Stimulated activated naive CD8-positive, alpha-beta T cell treated with anti-CD3 and anti-CD28 coated beads, Interleukin-15, amount 100 ng/mL, for 72 hours (primary cell): Measurements from ENCODE around the gene XRCC3.

Source experiments
- ATAC-seq: fragments of 150-1000 bp; cut with Tn5 transposase; 2 replicates; pipeline ENCODE4 v1.10.0; 2021; ENCODE audit warnings: mild to moderate bottlenecking, moderate library complexity
- DNase-seq, 2 donors: peaks; one replicate each; pipeline ENCODE4 v3.0.0; 2021 to 2022
- H3K27ac Mint-ChIP-seq, 2 donors: one replicate each; pipeline ENCODE4 v1.8.0; 2022; ENCODE audit warnings: mild to moderate bottlenecking in 2 of 2, mixed read lengths in 2 of 2, moderate library complexity in 2 of 2
- H3K27me3 Mint-ChIP-seq: one replicate; pipeline ENCODE4 v1.8.0; 2022; ENCODE audit warnings: mixed read lengths
- H3K4me1 Mint-ChIP-seq: one replicate; pipeline ENCODE4 v1.8.0; 2022; ENCODE audit warnings: mild to moderate bottlenecking, mixed read lengths
- H3K4me3 Mint-ChIP-seq, 2 donors: one replicate each; pipeline ENCODE4 v1.8.0; 2022; ENCODE audit warnings: mild to moderate bottlenecking in 2 of 2, mixed read lengths in 2 of 2, moderate library complexity in 1 of 2
- H3K9me3 Mint-ChIP-seq, 2 donors: one replicate each; pipeline ENCODE4 v1.8.0; 2022; ENCODE audit warnings: mixed read lengths in 2 of 2

The XRCC3 gene

DNA sequence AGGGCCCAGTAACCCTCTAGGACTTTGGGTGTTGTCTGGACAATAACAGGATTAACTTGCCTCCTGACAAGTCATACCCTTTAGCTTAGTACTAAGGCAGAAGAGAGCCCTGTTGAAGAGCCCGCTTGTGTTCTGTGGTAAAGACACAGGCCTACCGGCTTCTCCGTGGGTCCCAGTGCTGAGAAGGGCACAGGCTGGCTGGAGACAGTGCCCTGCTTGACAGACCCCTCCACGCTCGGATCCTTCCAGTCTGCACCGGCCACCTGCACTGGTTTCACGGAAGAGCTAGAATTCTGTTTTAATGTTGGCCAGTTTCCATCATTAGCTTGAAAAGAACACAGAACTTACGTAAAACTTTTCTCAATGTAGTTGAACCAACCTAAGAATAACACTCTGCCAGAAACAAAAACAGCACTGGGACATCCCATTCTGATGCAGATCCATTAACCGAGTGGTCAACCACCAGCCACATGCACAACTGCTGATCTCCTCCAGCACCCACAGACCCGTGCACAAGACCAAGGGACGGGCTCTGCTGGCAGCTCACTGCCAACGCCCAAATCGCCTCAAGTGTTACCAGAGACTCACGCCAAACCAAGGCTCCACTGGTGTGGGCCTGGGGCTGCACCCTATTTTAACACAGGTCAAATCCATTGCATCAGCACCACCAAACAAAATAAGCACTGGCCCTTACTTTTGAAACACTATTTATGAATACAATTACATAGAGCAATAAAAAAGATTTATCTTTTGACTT is 27.4 kb upstream of the XRCC3 start:
- Mint-ChIP-seq H3K9me3 (no peaks in the 10 kb centered on the region), H3K4me1 (no peaks in the 10 kb centered on the region), H3K27ac (peak overlapping the region in 1 of 2 donors; percentile 59), H3K4me3 (no peak overlapping the region), H3K27me3 (no peaks in the 10 kb centered on the region)
- DNase-seq (no peak), ATAC-seq (no peak)

DNA sequence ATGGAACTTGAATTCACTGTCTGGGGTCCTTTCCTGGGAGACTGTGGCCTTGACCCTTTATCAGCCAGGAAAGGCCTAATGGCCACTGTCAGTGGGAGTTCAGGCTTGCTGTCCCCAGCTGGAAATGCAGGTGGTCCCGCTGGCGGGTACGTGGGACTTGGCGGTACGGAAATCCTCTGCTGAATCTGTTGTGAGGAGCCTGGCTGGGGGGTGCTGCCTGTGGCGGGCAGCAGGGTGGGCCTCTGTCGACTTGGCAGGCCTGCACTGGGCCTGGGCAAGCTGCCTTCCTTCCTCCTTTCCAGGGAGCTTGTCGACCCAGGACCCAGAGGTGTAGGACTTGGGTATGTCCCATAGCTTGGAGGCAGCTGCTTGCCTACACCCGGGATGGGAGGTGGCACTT is 26.6 kb upstream of the XRCC3 start:
- Mint-ChIP-seq H3K27ac (no peak overlapping the region), H3K4me3 (no peak overlapping the region), H3K4me1 (no peaks in the 10 kb centered on the region), H3K9me3 (no peaks in the 10 kb centered on the region), H3K27me3 (no peaks in the 10 kb centered on the region)
- DNase-seq, result no peak
- ATAC-seq, result no peak

DNA sequence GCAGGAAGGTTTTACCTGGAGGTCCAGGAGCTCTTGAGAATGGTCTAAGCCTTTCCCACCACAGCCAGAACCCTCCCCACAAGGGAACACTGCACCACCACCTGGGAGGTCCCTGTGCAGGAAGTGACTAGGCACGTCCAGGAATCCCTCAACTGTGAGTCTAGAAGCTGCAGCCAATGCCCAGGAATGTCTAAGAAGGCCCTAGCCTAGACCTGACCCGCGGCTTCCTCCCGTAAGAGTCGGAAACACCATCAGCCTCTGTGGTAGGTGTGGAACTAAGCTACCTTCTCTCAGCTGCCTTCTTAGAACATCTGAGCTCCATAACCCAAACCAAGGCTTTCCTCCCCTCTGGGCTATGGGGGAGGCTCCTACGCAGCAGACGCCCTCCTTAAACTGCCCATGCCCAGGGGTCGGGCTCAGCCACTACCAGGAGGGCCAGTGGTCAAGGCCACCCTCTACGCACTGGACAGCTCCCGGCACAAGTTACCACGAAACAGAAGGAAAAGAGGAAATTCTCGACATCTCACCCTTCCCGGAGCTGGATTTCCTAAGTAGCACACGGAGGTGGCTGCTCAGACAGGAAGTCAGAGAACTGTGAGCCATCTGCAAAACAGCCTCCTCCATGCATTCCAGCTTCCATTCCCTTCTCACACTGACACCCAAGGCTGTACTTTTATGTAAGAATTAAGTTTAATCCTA is 25.9 kb upstream of the XRCC3 start:
- ATAC-seq, result no peak
- Mint-ChIP-seq H3K27me3 (no peaks in the 10 kb centered on the region), H3K4me1 (no peaks in the 10 kb centered on the region), H3K4me3 (no peak overlapping the region), H3K9me3 (no peaks in the 10 kb centered on the region), H3K27ac (no peak overlapping the region)
- no peak for DNase-seq

DNA sequence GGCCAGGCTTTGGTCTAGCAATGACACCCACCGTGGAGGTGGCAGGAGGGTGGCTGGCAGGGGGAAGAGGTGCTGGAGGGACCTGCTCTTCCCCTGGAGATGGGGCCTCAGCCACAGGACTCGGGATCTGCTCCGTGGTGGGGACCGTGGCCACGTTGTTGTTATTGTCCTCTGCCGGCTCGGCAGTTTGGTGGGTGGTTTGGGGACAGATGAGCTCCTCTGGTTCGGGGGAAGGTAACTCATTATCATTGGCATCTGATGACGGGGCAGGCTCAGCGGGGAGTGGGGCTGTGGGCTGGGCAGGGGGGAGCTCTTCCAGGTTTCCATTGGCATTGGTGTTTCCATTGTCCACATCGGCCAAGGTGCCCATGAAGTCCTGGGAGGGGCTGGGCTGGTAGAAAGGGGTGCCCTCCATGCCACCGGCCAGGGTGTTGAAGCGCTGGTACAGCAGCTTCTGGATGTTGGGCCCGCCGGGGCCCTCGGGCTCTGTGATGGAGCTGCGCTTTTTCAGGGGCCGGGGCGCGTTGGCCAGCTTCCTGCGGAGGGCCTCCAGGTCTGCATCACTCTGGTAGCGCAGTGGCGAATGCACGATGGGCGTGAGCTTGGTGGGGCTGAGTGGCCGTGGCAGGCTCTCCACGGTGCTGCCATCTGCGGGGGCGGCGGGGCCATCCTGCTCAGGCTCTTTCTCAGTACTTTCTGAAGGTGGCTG is 24.7 kb upstream of the XRCC3 start:
- Mint-ChIP-seq H3K4me1 (no peaks in the 10 kb centered on the region), H3K27me3 (no peaks in the 10 kb centered on the region), H3K4me3 (no peak overlapping the region), H3K9me3 (no peaks in the 10 kb centered on the region), H3K27ac (peak overlapping the region in 1 of 2 donors; percentile 42)
- DNase-seq, result no peak
- ATAC-seq, result no peak

GRCh38 chr14:103739466-103739792 is 24.2 kb upstream of the XRCC3 start:
- H3K27me3 Mint-ChIP-seq, result no peaks in the 10 kb centered on the region
- no peak overlapping the region for H3K27ac Mint-ChIP-seq
- ATAC-seq (no peak), DNase-seq (no peak)
- no peaks in the 10 kb centered on the region for H3K9me3 Mint-ChIP-seq
- H3K4me3 Mint-ChIP-seq, result no peak overlapping the region
- no peaks in the 10 kb centered on the region for H3K4me1 Mint-ChIP-seq

DNA sequence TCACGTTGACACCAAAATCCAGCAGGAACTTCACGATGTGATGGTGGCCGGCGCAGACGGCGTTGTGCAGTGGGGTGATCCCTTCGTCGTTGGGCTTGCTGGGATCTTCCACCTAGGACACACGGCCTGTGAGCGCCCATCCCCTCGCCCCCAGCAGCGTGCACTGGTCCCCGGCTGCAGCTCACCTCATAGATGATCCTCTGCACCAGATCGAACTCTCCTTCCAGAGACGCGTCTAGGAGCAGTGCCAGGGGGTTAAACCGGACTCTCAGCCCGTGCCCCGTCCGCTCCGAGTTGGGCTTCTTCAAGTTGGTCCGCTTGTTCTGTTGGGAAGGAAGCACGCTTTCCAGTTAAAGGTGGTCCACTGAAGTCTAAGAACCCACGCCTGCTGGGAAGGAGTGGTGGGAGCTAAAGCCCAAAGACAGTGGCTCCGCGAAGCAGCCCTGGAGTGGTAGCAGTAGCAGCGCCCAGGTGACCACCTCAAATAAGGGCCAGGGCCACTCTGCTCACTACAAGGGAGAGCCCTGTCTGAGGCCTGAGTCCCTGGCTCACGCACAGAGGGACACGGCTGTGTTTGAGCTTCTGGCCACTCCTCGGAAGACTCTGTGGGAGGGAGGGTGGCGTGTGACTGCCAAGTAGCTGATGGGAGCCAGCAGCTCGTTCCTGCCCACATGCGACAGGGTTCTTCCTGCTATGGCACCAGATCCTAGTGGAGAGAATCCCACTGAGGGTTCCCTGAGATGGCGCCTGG is 23.6 kb upstream of the XRCC3 start:
- Mint-ChIP-seq H3K4me3 (no peak overlapping the region), H3K9me3 (no peaks in the 10 kb centered on the region), H3K27ac (no peak overlapping the region), H3K27me3 (no peaks in the 10 kb centered on the region), H3K4me1 (no peaks in the 10 kb centered on the region)
- DNase-seq (no peak), ATAC-seq (no peak)

- no peak overlapping the region for H3K27ac Mint-ChIP-seq
- no peak overlapping the region for H3K4me3 Mint-ChIP-seq
- no peaks in the 10 kb centered on the region for H3K9me3 Mint-ChIP-seq
Observed at GRCh38 chr14:103738166-103738565, 22.9 kb upstream of the XRCC3 start.

DNA sequence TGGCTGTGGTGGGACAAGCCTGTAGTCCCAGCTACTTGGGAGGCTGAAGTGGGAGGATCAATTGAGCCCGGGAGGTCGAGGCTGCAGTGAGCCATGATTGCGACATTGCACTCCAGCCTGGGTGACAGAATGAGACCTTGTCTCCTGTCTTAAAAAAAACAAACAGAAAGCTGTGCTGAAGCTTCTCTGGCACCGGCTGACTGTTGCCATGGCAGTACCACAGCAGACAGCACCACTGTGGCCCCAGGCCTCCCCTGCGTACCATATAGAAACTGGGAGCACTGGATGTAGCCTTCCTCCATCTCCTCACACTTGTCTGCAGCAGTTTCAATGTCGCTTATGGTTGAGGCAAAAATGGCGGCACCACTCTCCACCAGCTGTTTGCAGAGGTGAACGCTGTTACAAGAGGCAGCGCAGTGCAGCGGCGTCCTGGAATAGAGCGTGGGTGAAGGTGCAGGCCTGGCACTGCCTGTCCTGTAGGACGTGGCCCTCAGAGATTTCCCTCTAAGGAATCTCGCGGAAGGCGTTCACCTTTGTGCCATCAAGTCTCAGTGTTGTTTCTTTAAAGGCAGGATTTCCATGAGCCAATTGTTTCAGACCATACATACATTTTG is 22.3 kb upstream of the XRCC3 start:
- no peaks in the 10 kb centered on the region for H3K9me3 Mint-ChIP-seq
- no peaks in the 10 kb centered on the region for H3K27me3 Mint-ChIP-seq
- no peak for ATAC-seq
- no peaks in the 10 kb centered on the region for H3K4me1 Mint-ChIP-seq
- no peak for DNase-seq
- peak overlapping the region in 1 of 2 donors; percentile 12 for H3K27ac Mint-ChIP-seq
- no peak overlapping the region for H3K4me3 Mint-ChIP-seq

More at GRCh38 chr14:103738166-103738565, 22.9 kb upstream of the XRCC3 start:
- Mint-ChIP-seq H3K4me1 (no peaks in the 10 kb centered on the region), H3K27me3 (no peaks in the 10 kb centered on the region)
- DNase-seq, result no peak
- ATAC-seq, result no peak

DNA sequence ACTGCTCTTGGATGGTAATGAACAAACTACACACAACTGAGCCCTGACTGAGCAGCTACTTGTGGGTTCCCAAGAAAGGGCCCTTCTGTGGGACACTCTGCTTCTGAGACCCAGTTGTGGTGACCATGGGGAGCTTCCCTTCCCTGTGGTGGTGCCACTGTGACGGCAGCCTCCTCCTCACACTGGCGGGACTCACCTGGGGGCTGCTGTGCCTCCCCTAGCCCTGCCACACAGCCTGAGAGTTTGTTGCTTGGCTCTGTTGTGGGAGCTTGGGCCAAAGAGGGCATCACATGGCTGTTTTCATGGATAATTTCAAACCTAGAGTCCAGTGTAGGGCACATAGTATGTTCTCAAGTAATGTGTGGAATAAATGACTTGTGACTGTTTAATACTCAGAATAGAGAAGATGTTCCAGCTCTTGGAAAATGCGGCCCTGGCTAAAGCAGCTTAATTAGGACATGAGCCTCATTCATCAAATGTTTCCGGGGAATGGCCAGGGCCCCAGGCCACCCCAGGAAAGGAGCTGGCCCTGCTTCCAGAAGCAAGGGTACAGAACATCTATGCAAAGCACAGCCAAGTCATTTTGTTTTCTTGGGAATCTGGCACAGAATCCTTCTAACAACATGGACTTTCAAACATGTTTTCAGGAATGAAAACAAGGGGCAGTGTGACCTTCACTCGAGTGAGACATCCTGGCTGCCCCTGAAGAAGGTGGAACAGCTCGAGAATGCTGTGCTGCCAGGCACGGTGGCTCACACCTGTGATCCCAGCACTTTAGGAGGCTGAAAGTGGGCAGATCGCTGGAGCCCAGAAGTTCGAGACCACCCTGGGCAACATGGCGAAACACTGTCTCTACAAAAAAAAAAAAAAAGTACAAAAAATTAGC is 21.5 kb upstream of the XRCC3 start:
- Mint-ChIP-seq H3K4me3 (no peak overlapping the region), H3K4me1 (no peaks in the 10 kb centered on the region), H3K9me3 (no peaks in the 10 kb centered on the region), H3K27me3 (no peaks in the 10 kb centered on the region), H3K27ac (peak overlapping the region in 1 of 2 donors; percentile 12)
- DNase-seq, result no peak
- ATAC-seq, result no peak

GRCh38 chr14:103735815-103736545 is 20.7 kb upstream of the XRCC3 start:
- no peaks in the 10 kb centered on the region for H3K4me1 Mint-ChIP-seq
- peak; percentile 13 for ATAC-seq
- no peak overlapping the region for H3K27ac Mint-ChIP-seq

GRCh38 chr14:103735439-103735814 is 20.2 kb upstream of the XRCC3 start:
- no peak overlapping the region for H3K4me3 Mint-ChIP-seq
- no peaks in the 10 kb centered on the region for H3K27me3 Mint-ChIP-seq
- no peaks in the 10 kb centered on the region for H3K4me1 Mint-ChIP-seq
- H3K9me3 Mint-ChIP-seq, result no peaks in the 10 kb centered on the region
- no peak for DNase-seq
- ATAC-seq, result no peak
- no peak overlapping the region for H3K27ac Mint-ChIP-seq

More at GRCh38 chr14:103735815-103736545, 20.7 kb upstream of the XRCC3 start:
- Mint-ChIP-seq H3K9me3 (no peaks in the 10 kb centered on the region), H3K4me3 (no peak overlapping the region), H3K27me3 (no peaks in the 10 kb centered on the region)
- DNase-seq, result no peak

- DNase-seq (no peak), ATAC-seq (no peak)
- no peaks in the 10 kb centered on the region for H3K9me3 Mint-ChIP-seq
- H3K4me1 Mint-ChIP-seq, result no peaks in the 10 kb centered on the region
- H3K27ac Mint-ChIP-seq, result no peak overlapping the region
- no peak overlapping the region for H3K4me3 Mint-ChIP-seq
- no peaks in the 10 kb centered on the region for H3K27me3 Mint-ChIP-seq
Observed at GRCh38 chr14:103735022-103735421, 19.8 kb upstream of the XRCC3 start.

DNA sequence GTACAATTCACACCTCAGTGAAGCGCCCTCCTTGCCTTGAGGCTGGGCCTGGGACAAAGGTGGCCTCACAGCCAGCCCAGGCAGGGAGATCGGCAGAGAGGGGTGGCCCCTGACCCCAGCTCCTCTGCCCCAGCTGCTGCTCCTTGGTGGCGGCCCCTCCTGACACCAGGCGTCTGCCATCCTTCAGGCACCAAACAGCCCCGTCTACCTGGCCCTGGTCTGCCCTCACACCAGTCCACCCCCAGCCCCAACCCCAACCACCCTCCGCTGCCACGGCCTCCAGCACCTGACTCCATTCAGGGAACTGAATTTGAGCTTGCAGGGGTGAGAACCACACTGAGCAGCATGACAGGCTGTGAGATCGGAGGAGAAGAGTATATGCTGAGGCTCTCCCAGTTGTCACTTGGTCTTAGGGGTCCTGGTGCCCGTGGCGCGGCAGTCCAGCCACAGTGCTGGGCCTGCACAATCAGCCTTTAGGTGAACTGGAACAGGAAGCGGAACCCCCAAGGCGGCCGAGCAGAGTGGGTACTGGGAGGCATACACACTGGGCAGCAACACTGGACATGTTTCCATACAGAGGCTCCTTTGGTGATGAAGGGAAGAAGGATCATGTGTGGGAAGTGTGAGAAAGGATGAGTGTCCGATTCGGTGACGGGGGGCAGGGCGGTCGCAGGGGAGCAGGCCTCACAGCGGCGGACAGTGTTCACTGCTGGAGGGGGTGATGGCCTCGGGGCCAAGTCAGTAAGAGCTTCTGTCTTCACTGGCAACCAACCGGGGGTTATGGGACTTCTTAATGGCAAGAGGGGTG is 19.0 kb upstream of the XRCC3 start:
- DNase-seq, result no peak
- H3K4me3 Mint-ChIP-seq, result no peak overlapping the region
- H3K27me3 Mint-ChIP-seq, result no peaks in the 10 kb centered on the region
- no peaks in the 10 kb centered on the region for H3K9me3 Mint-ChIP-seq
- H3K4me1 Mint-ChIP-seq, result no peaks in the 10 kb centered on the region
- H3K27ac Mint-ChIP-seq, result peak overlapping the region in 1 of 2 donors; percentile 59
- no peak for ATAC-seq
